HuH-7 (cell line): ENCODE data around the gene NPHP1.
"Not testable (repeated sequence)": the region's sequence is repeated elsewhere in the genome, so short reads cannot be mapped to it uniquely, and the experiment has no call there.

Experiments used
- DNase-seq: peaks from one replicate; pipeline ENCODE4 v3.0.0; 2011; ENCODE audit warnings: low spot score

Gene NPHP1

GRCh38 chr2:110126906-110127305 is 77.9 kb downstream of the NPHP1 start:
- DNase-seq = no peak

- no peak for DNase-seq
These were observed 78.6 kb downstream of the NPHP1 start for GRCh38 chr2:110126086-110126773.

GRCh38 chr2:110124939-110125691 is 79.7 kb downstream of the NPHP1 start:
- no peak for DNase-seq

GRCh38 chr2:110124038-110124825 is 80.6 kb downstream of the NPHP1 start:
- no peak for DNase-seq

GRCh38 chr2:110121592-110121991 is 83.2 kb downstream of the NPHP1 start:
- DNase-seq = no peak

- no peak for DNase-seq
These were observed 83.8 kb downstream of the NPHP1 start for GRCh38 chr2:110121052-110121334.

- no peak for DNase-seq
These were observed 84.4 kb downstream of the NPHP1 start for GRCh38 chr2:110120171-110121051.

GRCh38 chr2:110116033-110116710 is 88.6 kb downstream of the NPHP1 start:
- peak; percentile 75 for DNase-seq

GRCh38 chr2:110115291-110116032 is 89.4 kb downstream of the NPHP1 start, which contains the start of gene MALL:
Gene MALL (minus strand): TSS chr2:110115822. CDS start chr2:110115792, 30 bp downstream.
- peak; percentile 55 for DNase-seq

GRCh38 chr2:110114831-110115255 is 90.0 kb downstream of the NPHP1 start:
- DNase-seq = no peak

GRCh38 chr2:110113961-110114591 is 90.7 kb downstream of the NPHP1 start:
- peak; percentile 31 for DNase-seq

GRCh38 chr2:110108291-110108690 is 96.5 kb downstream of the NPHP1 start:
- DNase-seq = not testable (repeated sequence)

- no peak for DNase-seq
These were observed 97.4 kb downstream of the NPHP1 start for GRCh38 chr2:110107092-110108079.

GRCh38 chr2:110106642-110107041 is 98.2 kb downstream of the NPHP1 start:
- no peak for DNase-seq

GRCh38 chr2:110105608-110106467 is 99.0 kb downstream of the NPHP1 start:
- no peak for DNase-seq

GRCh38 chr2:110105183-110105582 is 99.6 kb downstream of the NPHP1 start:
- no peak for DNase-seq

GRCh38 chr2:110104025-110104771 is 100.6 kb downstream of the NPHP1 start:
- DNase-seq = no peak
